DMS 273 (cell line): ENCODE measurements around the gene CNTNAP1.
"Not testable (repeated sequence)": the region's sequence is repeated elsewhere in the genome, so short reads cannot be mapped to it uniquely, and the experiment has no call there.

Experiments
- DNase-seq: peaks from one replicate; lab custom pipeline; 2025; ENCODE audit not compliant: unreplicated experiment; lab: John Stamatoyannopoulos, UW

CNTNAP1 gene

GRCh38 chr17:42723636-42724035 is 41.3 kb downstream of the CNTNAP1 start:
- DNase-seq, result no peak

DNA sequence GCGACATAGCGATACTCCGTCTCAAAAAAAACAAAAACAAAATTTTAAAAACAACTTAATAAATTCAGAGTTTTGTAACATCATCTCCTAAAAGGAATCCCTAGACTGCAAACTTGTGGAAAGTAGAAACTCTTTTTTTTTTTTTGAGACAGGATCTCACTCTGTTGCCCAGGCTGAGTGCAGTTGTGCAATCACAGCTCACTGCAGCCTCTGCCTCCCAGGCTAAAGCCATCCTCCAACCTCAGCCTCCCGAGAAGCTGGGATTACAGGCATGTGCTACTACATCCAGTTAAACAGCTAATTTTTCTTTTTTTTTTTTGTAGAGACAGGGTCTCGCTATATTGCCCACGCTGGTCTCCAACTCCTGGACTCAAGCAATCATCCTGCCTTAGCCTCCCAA is 42.8 kb downstream of the CNTNAP1 start:
- DNase-seq, result no peak

DNA sequence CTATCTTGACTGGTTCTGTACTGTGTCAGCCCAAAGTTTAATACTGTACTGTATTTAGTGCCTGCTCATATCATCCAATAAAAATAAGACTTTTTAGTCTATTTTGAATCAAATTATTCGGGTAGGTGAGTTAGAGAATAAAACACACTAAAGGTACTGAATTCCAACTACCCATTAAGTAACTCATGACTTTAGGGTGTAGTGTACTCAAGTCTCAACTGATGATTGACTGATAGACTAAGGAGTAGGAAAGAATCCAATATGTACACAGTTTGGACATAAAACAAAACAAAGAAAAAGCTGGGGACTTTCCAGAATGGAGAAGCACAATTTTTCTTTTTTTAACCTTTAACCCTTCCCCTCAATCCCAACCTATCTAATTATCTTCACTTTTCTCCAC is 58.4 kb downstream of the CNTNAP1 start:
- DNase-seq, result no peak

DNA sequence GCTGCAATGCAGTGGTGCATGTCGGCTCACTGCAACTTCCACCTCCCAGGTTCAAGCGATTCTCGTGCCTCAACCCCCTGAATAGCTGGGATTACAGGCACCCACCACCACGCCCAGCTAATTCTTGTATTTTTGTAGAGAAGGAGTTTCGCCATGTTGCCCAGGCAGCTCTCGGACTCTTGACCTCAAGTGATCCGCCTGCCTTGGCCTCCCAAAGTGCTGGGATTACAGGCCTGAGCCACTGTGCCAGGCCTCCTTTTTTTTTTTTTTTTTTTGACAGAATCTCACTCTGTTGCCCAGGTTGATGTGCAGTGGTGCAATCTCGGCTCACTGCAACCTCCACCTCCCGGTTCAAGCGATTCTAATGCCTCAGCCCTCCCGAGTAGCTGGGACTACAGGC is 60.6 kb downstream of the CNTNAP1 start:
- DNase-seq, result not testable (repeated sequence)

DNA sequence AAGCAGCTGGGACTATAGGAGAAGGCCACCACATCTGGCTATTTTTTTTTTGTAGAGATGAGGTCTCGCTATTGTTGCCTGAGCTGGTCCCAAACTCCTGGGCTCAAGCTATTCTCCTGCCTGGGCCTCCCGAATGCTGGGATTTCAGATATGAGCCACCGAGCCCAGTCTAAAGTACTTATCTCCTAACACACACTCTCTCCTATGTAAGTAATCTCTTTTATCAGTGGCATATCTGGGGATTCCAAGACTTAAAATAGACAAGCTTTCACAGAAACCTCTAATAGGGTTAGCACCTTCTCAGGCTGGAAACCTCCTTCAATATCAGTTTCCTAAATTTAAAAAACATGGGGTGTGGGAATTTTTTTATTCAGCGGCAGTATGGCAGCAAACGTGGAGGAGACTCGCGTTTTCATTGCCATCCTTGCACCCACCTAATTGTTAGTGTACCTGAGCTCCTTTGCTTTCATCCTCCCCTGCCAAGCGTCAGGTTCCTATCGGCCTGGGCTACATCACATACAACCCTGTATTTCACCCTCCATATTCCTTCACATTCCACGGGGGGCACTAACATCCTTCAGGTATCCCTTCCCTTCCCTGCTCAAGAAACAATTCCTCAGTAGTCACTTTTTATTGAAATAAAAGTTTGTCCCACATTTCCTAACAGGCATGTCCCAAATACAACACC is 61.4 kb downstream of the CNTNAP1 start:
- no peak for DNase-seq

DNA sequence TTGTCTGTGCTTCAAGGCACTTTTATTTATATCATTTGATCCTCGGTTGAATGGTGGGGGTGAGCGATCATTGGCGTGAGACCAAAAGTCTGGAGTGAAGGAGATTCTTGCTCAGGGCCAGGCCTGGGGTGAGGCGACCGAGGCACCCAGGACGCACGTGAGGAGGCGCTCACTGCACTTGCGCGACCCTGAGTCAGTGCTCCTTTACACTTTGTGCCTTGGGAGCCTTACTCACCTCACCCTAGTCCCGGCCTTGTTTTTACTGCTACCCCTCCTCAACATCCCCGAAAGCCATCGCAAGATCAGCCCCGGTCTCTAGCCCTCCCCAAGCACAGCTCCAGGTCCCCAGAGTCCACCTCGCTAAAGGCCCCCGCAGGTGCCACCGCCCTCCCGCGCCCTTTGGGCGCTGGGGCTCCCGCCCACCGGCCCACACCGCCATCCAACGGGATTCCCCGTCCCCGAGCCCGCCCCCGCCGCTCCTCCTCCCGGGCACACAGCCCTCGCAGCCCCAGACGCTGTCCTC is 62.0 kb downstream of the CNTNAP1 start:
- peak; percentile 92 for DNase-seq

GRCh38 chr17:42744806-42745617 is 62.7 kb downstream of the CNTNAP1 start, which contains the start of gene EZH1:
Gene EZH1 (minus strand): TSS chr17:42745040. CDS start chr17:42728941, 16,099 bp downstream.
- DNase-seq, result peak; percentile 98

GRCh38 chr17:42748202-42748907 is 66.0 kb downstream of the CNTNAP1 start:
- DNase-seq, result no peak

DNA sequence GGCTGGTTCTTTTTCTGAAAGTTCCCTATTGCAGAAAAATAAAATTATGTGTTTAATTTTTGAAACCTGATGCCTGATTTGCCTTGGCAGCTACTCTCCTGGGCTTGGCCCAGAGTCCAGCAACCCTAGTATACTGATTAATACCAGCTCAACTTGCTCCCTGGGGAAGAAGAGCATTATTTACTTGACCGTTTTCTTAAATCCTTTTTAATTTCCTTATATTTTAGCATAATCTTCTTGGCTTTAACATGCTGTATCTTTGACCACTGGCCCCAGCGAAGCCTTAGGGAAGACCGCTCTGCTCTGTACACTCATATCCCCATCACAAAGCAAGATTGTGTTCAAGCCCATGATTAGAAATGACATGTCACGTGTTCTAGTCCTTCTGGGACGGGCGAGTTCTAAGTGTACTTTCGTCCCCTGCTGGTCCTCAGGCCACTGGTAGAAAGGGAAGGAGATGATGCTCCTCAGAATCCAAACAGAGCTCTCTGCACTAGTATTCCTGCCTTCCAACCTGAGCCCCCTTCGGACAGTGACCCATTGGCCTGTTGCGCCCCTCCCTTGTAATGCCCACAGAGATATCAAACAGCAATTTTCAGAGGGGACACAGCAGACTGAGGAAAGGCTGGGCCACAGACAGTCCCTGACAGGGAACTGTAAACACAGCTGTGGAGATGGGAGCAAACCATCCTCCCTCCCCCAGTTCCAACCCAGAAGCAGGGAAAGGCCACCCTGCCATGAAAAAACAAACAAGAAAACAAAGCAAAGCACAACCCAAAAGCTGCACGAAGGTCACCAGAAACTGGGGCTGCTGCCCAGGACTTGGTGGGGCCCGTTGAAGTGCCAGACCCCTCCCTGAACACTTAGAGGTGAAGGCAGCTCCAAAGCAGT is 66.8 kb downstream of the CNTNAP1 start:
- no peak for DNase-seq
